Panc1 (cell line): ENCODE results near the gene ACO1. TPM values are rescaled to one million over a fixed set of nuclear protein-coding genes. Genes with fewer than 3 reads are reported as not detected.

Experiments used
- ATAC-seq: fragments of 200-7000 bp; cut with Tn5 transposase; 2 replicates; pipeline ENCODE4 v1.9.1; 2020; ENCODE audit warnings: mild to moderate bottlenecking, moderate library complexity
- BruUV-seq: library from RNA; stranded (reverse); fragments of 400-500 nt; replicated peaks from 2 replicates; lab custom pipeline; 2021; lab: Mats Ljungman, UMichigan
- CTCF ChIA-PET: fragments of 300-600 bp; sonication (Branson Sonifier 250); formaldehyde crosslinking; loops from one replicate; lab custom pipeline; 2022; ENCODE audit warnings: antibody characterized with exemption; lab: Charles Lee
- POLR2A ChIA-PET: fragments of 300-600 bp; sonication (Branson Sonifier 250); formaldehyde crosslinking; loops from one replicate; lab custom pipeline; 2022; ENCODE audit warnings: antibody characterized with exemption; lab: Charles Lee
- DNase-seq: peaks from one replicate; pipeline ENCODE4 v3.0.0-alpha.2; 2010; ENCODE audit warnings: low read depth, low spot score
- H3K27ac ChIP-seq: 2 replicates; pipeline ENCODE4 v1.5.1; 2011; ENCODE audit warnings: mild to moderate bottlenecking, low read length, inconsistent platforms
- H3K27me3 ChIP-seq: fragments of 200-500 bp; sonication (Bioruptor generic); 2 replicates; pipeline ENCODE4 v1.6.0; 2014; ENCODE audit warnings: low read length, inconsistent platforms; ENCODE audit not compliant: control insufficient read depth, insufficient read depth
- H3K36me3 ChIP-seq: fragments of 200-500 bp; sonication (Bioruptor generic); 2 replicates; pipeline ENCODE4 v1.5.1; 2014; ENCODE audit warnings: inconsistent platforms, mild to moderate bottlenecking, low read length, moderate library complexity; ENCODE audit not compliant: control insufficient read depth, insufficient read depth
- H3K4me1 ChIP-seq: 2 replicates; pipeline ENCODE4 v1.5.1; 2011; ENCODE audit warnings: inconsistent platforms, mild to moderate bottlenecking, low read length, moderate library complexity; ENCODE audit not compliant: control insufficient read depth, insufficient read depth
- H3K4me3 ChIP-seq, 2 experiments: 2 replicates each; pipeline ENCODE4 v1.5.1; 2011 to 2012; ENCODE audit warnings: low read depth in 2 of 2, low read length in 2 of 2, mild to moderate bottlenecking in 2 of 2, inconsistent platforms in 1 of 2, moderate library complexity in 1 of 2
- H3K9me3 ChIP-seq: fragments of 200-500 bp; sonication (Bioruptor generic); 2 replicates; pipeline ENCODE4 v1.5.1; 2014; ENCODE audit warnings: low read depth, mild to moderate bottlenecking, inconsistent platforms, low read length, moderate library complexity; ENCODE audit not compliant: control insufficient read depth, insufficient read depth
- POLR2AphosphoS5 ChIP-seq: IDR thresholded peaks from 2 replicates; pipeline ENCODE4 v1.6.1; 2012; ENCODE audit warnings: mild to moderate bottlenecking, low read depth, low read length, moderate library complexity
- SIN3A ChIP-seq: IDR thresholded peaks from 2 replicates; pipeline ENCODE4 v1.6.1; 2012; ENCODE audit warnings: low read depth, mild to moderate bottlenecking, low read length, moderate library complexity, borderline replicate concordance; ENCODE audit not compliant: insufficient read depth
- TCF7L2 ChIP-seq: IDR thresholded peaks from 2 replicates; pipeline ENCODE4 v1.6.1; 2011; ENCODE audit warnings: mild to moderate bottlenecking, low read depth, low read length, inconsistent platforms
- in situ Hi-C: cut with HindIII; loops from 2 replicates; pipeline ENCODE4 v1.10.0; 2016; ENCODE audit warnings: low sequenced_read_pairs, low pct_unique_long_range_greater_than_20kb
- intact Hi-C: fragments of 100-400 bp; cut with micrococcal nuclease; formaldehyde crosslinking; loops from one replicate; pipeline ENCODE4 v1.10.0; 2022; ENCODE audit not compliant: unreplicated experiment
- total RNA-seq: library from RNA; stranded (reverse); gene quantifications from one replicate; pipeline ENCODE4 v1.2.1, GENCODE V29; 2021; ENCODE audit not compliant: unreplicated experiment
- TF ChIP-seq, protein P1 (sequence below), 2 experiments: IDR thresholded peaks; 2 replicates each; pipeline ENCODE4 v1.6.1; 2011 to 2012; ENCODE audit warnings: low read depth in 2 of 2, control low read depth in 1 of 2, low read length in 1 of 2, mild to moderate bottlenecking in 1 of 2, moderate library complexity in 1 of 2; ENCODE audit not compliant: insufficient read depth in 1 of 2
- TF ChIP-seq, protein P2 (sequence below): fragments of 450-650 bp; IDR thresholded peaks from 2 replicates; pipeline ENCODE4 v1.5.1; 2017; ENCODE audit warnings: mild to moderate bottlenecking

Gene ACO1
- total RNA-seq, 1 experiment from 2014 or later = 49.3 TPM

DNA sequence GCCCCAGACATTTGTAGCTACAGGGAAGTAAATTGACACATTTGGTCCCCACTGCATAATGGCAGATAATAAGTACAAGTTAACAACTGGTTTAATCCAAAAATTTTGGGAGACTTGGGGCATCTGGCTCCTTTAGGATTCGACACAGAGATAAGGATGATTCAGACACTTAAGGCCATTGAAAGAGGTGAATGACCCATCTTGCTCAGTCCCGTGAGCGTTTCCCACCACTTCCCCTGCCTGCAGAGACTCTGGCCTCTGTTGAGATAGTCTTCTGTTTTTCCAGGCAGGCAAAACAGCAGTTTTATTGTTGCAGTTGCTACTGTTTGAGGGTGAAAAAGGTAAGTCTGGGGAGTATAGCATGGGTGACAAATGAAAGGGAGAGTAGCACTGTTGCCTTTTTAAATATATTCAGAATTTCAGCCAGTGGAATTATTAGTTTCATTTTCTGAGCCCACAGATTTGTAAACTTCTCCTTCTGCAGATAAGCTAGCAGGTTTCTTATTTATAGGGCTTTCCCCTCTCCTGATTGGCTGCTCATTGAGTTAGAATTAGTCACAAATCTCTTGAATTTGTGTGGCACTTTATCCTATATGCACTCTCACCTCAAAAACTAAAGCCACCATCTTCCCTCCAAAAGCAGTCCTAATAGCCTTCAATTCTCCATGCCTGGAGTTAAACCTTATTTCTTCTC, 19.3 kb downstream of the ACO1 start:
- DNase-seq = no peak
- Histone ChIP-seq H3K9me3 (peaks cover 9% of the 10 kb centered on the region; the same call in 1 of the 2 replicates), H3K27ac (no peak overlapping the region), H3K36me3 (peaks cover 5% of the 10 kb centered on the region; the same call in 1 of the 2 replicates), H3K4me1 (peaks cover 5% of the 10 kb centered on the region), H3K4me3 (no peak overlapping the region), H3K27me3 (no peaks in the 10 kb centered on the region)
- TF ChIP-seq POLR2AphosphoS5 (no peak), SIN3A (no peak), TCF7L2 (no peak)
- TF ChIP-seq, protein P1, sequence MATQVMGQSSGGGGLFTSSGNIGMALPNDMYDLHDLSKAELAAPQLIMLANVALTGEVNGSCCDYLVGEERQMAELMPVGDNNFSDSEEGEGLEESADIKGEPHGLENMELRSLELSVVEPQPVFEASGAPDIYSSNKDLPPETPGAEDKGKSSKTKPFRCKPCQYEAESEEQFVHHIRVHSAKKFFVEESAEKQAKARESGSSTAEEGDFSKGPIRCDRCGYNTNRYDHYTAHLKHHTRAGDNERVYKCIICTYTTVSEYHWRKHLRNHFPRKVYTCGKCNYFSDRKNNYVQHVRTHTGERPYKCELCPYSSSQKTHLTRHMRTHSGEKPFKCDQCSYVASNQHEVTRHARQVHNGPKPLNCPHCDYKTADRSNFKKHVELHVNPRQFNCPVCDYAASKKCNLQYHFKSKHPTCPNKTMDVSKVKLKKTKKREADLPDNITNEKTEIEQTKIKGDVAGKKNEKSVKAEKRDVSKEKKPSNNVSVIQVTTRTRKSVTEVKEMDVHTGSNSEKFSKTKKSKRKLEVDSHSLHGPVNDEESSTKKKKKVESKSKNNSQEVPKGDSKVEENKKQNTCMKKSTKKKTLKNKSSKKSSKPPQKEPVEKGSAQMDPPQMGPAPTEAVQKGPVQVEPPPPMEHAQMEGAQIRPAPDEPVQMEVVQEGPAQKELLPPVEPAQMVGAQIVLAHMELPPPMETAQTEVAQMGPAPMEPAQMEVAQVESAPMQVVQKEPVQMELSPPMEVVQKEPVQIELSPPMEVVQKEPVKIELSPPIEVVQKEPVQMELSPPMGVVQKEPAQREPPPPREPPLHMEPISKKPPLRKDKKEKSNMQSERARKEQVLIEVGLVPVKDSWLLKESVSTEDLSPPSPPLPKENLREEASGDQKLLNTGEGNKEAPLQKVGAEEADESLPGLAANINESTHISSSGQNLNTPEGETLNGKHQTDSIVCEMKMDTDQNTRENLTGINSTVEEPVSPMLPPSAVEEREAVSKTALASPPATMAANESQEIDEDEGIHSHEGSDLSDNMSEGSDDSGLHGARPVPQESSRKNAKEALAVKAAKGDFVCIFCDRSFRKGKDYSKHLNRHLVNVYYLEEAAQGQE (IDR thresholded peaks at IDR 0.05; ENCODE audit: insufficient read depth in 1 of 2, low read depth in 2 of 2, low read length in 1 of 2) = no peak
- TF ChIP-seq, protein P2, sequence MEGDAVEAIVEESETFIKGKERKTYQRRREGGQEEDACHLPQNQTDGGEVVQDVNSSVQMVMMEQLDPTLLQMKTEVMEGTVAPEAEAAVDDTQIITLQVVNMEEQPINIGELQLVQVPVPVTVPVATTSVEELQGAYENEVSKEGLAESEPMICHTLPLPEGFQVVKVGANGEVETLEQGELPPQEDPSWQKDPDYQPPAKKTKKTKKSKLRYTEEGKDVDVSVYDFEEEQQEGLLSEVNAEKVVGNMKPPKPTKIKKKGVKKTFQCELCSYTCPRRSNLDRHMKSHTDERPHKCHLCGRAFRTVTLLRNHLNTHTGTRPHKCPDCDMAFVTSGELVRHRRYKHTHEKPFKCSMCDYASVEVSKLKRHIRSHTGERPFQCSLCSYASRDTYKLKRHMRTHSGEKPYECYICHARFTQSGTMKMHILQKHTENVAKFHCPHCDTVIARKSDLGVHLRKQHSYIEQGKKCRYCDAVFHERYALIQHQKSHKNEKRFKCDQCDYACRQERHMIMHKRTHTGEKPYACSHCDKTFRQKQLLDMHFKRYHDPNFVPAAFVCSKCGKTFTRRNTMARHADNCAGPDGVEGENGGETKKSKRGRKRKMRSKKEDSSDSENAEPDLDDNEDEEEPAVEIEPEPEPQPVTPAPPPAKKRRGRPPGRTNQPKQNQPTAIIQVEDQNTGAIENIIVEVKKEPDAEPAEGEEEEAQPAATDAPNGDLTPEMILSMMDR = no peak
- ChIA-PET CTCF (no interaction called here), POLR2A (no interaction called here)
- ATAC-seq = no peak
- intact Hi-C loops (no loop called here), in situ Hi-C loops (no loop called here)
- BruUV-seq = no TSS peak

DNA sequence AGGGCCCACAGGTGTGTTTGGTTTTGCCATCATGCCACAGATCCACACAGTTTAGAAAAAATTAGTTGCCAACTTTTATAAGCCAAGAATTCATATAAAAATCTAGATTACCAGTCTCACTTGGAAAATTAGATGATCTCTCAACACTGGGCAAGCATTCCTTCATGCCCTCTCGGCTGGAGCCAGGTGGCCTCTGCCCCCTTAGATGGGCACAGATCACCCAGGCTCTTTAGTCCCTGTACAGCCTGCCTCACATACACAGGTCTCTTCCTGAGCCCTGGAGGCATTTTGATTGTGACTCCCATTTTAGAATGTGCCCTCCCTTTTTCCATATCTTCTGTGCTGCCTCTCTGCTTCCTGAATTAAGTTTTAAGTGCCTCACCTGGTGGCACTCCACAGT, 20.0 kb downstream of the ACO1 start:
- POLR2A ChIA-PET = no interaction called here
- ATAC-seq = no peak
- peaks cover 9% of the 10 kb centered on the region; the same call in 1 of the 2 replicates for H3K9me3 ChIP-seq
- no TSS peak for BruUV-seq
- in situ Hi-C loops (no loop called here), intact Hi-C loops (no loop called here)
- TF ChIP-seq SIN3A (no peak), POLR2AphosphoS5 (no peak), TCF7L2 (no peak)
- TF ChIP-seq, protein P1 (IDR thresholded peaks at IDR 0.05; ENCODE audit: insufficient read depth in 1 of 2, low read depth in 2 of 2, low read length in 1 of 2) = no peak
- TF ChIP-seq, protein P2 = no peak
- H3K36me3 ChIP-seq = peaks cover 9% of the 10 kb centered on the region; the same call in 1 of the 2 replicates
- H3K4me1 ChIP-seq = no peaks in the 10 kb centered on the region; the same call in 1 of the 2 replicates
- CTCF ChIA-PET = no interaction called here
- no peak overlapping the region for H3K27ac ChIP-seq
- no peaks in the 10 kb centered on the region for H3K27me3 ChIP-seq
- no peak overlapping the region for H3K4me3 ChIP-seq
- no peak for DNase-seq
